PC-3 (cell line): ENCODE measurements around the gene MAPKAPK3.

Source experiments
- CTCF ChIP-seq: fragments of 300-600 bp; sonication (generic); conservative IDR thresholded peaks from 2 replicates; pipeline ENCODE4 v1.5.1; 2017; ENCODE audit warnings: antibody characterized with exemption, low read depth, mild to moderate bottlenecking, low read length
- EZH2 ChIP-seq: fragments of 300-600 bp; sonication (generic); IDR thresholded peaks from one replicate; pipeline ENCODE4 v1.6.1; 2017; ENCODE audit warnings: antibody characterized with exemption, mild to moderate bottlenecking, low read length; ENCODE audit not compliant: unreplicated experiment
- EZH2phosphoT487 ChIP-seq: fragments of 300-600 bp; sonication (generic); IDR thresholded peaks from 2 replicates; pipeline ENCODE4 v1.6.1; 2018; ENCODE audit warnings: mild to moderate bottlenecking, antibody characterized with exemption, low read length, borderline replicate concordance

GRCh38 chr3:50604110-50604621, 12.8 kb upstream of the MAPKAPK3 start:
- TF ChIP-seq EZH2phosphoT487 (no peak), CTCF (no peak), EZH2 (no peak)
